Calu3 (cell line): Measurements from ENCODE around the gene CLIC3. TPM values are rescaled to one million over a fixed set of nuclear protein-coding genes. Genes with fewer than 3 reads are reported as not detected.

Experiments used
- BruUV-seq: library from RNA; stranded (reverse); fragments of 400-500 nt; replicated peaks from 2 replicates; lab custom pipeline; 2021; lab: Mats Ljungman, UMichigan
- CTCF ChIA-PET: fragments of 300-600 bp; sonication (Branson Sonifier 250); formaldehyde crosslinking; loops from one replicate; lab custom pipeline; 2022; ENCODE audit warnings: antibody characterized with exemption; lab: Charles Lee
- DNase-seq: peaks from one replicate; pipeline ENCODE4 v3.0.0; 2022
- H3K27ac Mint-ChIP-seq: one replicate; pipeline ENCODE4 v1.8.0; 2022; ENCODE audit warnings: mixed read lengths; ENCODE audit not compliant: unreplicated experiment
- H3K27me3 Mint-ChIP-seq: one replicate; pipeline ENCODE4 v1.8.0; 2022; ENCODE audit warnings: mixed read lengths; ENCODE audit not compliant: unreplicated experiment
- H3K36me3 Mint-ChIP-seq: one replicate; pipeline ENCODE4 v1.8.0; 2022; ENCODE audit warnings: mild to moderate bottlenecking, moderate library complexity, mixed read lengths; ENCODE audit not compliant: insufficient read depth, unreplicated experiment
- H3K4me1 Mint-ChIP-seq: one replicate; pipeline ENCODE4 v1.8.0; 2022; ENCODE audit warnings: mild to moderate bottlenecking, low read depth, mixed read lengths; ENCODE audit not compliant: unreplicated experiment
- H3K4me3 Mint-ChIP-seq: one replicate; pipeline ENCODE4 v1.8.0; 2022; ENCODE audit warnings: mild to moderate bottlenecking, low read depth, moderate library complexity, mixed read lengths; ENCODE audit not compliant: unreplicated experiment
- H3K9me3 Mint-ChIP-seq: one replicate; pipeline ENCODE4 v1.8.0; 2022; ENCODE audit warnings: low read depth, mixed read lengths; ENCODE audit not compliant: unreplicated experiment
- CTCF ChIP-seq: fragments of 200-600 bp; IDR thresholded peaks from one replicate; pipeline ENCODE4 v1.8.0; 2022; ENCODE audit warnings: antibody characterized with exemption; ENCODE audit not compliant: unreplicated experiment
- intact Hi-C: fragments of 100-400 bp; cut with micrococcal nuclease; formaldehyde crosslinking; loops from one replicate; pipeline ENCODE4 v1.10.0; 2022; ENCODE audit not compliant: unreplicated experiment
- total RNA-seq: library from RNA; stranded (reverse); gene quantifications from 2 replicates; pipeline ENCODE4 v1.2.3, GENCODE V29; 2022

The CLIC3 gene
- total RNA-seq, 1 experiment from 2014 or later: 0.35 TPM

DNA sequence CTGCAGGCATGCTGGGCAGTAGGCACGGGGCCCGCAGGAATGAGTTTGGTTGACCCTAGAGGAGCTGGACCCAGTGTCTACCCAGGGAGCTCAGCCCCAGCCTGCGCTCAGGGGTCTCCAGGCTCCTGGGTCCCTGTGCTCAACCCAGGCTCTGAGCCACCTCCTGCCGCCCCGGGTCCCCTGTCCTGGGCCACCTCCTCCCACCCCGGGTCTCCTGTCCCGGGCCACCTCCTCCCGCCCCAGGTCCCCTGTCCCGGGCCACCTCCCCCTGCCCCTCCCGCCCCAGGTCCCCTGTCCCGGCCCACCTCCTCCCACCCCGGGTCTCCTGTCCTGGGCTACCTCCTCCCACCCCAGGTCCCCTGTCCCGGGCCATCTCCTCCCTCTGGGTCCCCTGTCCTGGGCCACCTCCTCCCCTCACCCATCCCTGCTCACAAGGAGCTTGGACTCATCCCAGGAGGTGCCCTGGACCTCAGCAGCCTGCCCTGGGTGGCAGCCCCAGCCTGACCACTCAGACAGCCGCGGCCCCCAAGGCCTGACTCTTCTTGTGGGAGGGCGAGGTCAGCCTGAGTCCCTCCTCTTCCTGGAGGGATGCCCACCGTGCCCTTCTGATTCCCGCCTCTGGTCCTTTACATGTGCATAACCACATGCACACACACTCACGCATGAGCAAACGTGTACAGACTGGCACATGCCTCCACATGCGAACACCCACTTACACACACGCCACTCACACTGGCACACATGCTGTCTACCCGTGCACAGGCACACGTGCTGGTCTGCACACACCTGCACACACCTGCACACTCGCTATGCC is 41.9 kb downstream of the CLIC3 start:
- Mint-ChIP-seq H3K27me3 (no peaks in the 10 kb centered on the region), H3K4me1 (no peaks in the 10 kb centered on the region), H3K9me3 (no peaks in the 10 kb centered on the region), H3K4me3 (no peak overlapping the region), H3K27ac (no peak overlapping the region), H3K36me3 (peaks cover 11% of the 10 kb centered on the region)
- CTCF ChIA-PET: no interaction called here
- DNase-seq: no peak
- TF ChIP-seq CTCF: no peak
- no TSS peak for BruUV-seq
- intact Hi-C loops: no loop called here

- CTCF ChIA-PET: no interaction called here
- no peak overlapping the region for H3K27ac Mint-ChIP-seq
- no peak overlapping the region for H3K4me3 Mint-ChIP-seq
Measured at GRCh38 chr9:136953771-136954269, 42.5 kb downstream of the CLIC3 start.

DNA sequence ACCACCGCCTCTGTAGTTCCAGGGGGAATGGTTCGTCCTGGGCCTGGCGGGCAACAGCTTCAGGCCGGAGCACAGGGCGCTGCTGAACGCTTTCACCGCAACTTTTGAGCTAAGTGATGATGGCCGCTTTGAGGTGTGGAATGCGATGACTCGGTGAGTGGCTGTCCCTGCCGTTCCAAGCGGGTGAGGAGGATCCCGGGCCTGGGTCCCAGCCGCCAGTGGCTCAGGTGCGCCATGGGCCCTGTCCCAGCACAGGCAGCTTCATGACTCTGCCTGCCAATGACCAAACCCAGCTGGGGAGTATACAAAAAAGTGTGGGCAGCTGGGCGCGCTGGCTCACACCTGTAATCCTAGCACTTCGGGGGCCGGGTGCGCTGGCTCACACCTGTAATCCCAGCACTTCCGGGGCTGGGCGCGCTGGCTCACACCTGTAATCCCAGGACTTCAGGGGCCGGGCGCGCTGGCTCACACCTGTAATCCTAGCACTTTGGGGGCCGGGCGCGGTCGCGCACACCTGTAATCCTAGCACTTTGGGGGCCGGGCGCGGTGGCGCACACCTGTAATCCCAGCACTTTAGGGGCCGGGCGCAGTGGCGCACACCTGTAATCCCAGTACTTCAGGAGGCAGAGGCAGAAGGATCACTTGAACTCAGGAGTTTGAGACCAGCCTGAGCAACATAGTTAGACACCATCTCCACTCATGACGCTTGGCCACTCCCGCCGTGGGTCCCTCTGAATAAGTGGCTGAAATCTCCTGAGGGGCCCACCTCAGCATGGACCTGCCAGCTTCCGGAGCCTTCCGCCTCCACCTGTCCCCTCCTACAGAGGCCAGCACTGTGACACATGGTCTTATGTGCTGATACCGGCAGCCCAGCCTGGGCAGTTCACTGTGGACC is 43.2 kb downstream of the CLIC3 start:
- BruUV-seq: no TSS peak
- Mint-ChIP-seq H3K27me3 (no peaks in the 10 kb centered on the region), H3K36me3 (peaks cover 14% of the 10 kb centered on the region), H3K4me3 (no peak overlapping the region), H3K4me1 (no peaks in the 10 kb centered on the region), H3K27ac (no peak overlapping the region), H3K9me3 (no peaks in the 10 kb centered on the region)
- CTCF ChIA-PET: interaction anchor here (0.7 kb wide), 1 partner anchor 134 kb away, joined by 5 read pairs; the partner anchor contains the start of gene MAN1B1
- intact Hi-C loops: no loop called here
- no peak for DNase-seq
- no peak for TF ChIP-seq CTCF

More at GRCh38 chr9:136953771-136954269, 42.5 kb downstream of the CLIC3 start:
- Mint-ChIP-seq H3K36me3 (peaks cover 14% of the 10 kb centered on the region), H3K27me3 (no peaks in the 10 kb centered on the region), H3K4me1 (no peaks in the 10 kb centered on the region), H3K9me3 (no peaks in the 10 kb centered on the region)
- intact Hi-C loops: no loop called here
- no peak for TF ChIP-seq CTCF
- no peak for DNase-seq
- BruUV-seq: no TSS peak

DNA sequence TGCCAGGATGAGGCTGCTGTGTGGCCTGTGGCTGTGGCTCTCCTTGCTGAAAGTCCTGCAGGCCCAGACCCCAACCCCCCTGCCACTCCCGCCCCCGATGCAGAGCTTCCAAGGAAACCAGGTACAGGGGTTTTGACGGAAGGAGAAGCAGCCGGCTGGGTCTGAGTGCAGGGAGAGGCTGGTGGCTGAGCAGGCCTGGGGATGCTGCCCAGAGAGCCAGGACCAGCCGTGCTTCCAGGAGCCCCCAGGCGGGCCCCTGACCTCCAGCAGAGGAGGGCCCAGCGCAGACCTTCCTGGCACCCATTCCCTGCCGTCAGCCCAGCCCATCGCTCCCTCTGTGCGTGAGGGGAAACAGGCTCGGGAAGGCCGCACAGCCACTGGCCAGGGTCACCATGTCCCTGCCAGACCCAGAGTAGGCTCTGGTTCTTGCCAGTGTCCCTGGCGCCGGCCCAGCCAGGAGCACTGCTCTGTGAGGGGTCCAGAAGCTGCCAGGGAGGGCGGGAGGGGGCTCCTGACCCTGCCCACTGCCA is 44.0 kb downstream of the CLIC3 start:
- Mint-ChIP-seq H3K27ac (no peak overlapping the region), H3K36me3 (peaks cover 14% of the 10 kb centered on the region), H3K4me3 (no peak overlapping the region), H3K27me3 (no peaks in the 10 kb centered on the region), H3K4me1 (no peaks in the 10 kb centered on the region), H3K9me3 (no peaks in the 10 kb centered on the region)
- BruUV-seq: no TSS peak
- DNase-seq: no peak
- no peak for TF ChIP-seq CTCF
- intact Hi-C loops: no loop called here
- CTCF ChIA-PET: interaction anchor here (0.7 kb wide), 1 partner anchor 134 kb away, joined by 5 read pairs; the partner anchor contains the start of gene MAN1B1
